ENCODE data around the gene TMEM11. TPM values are rescaled to one million over a fixed set of nuclear protein-coding genes. Genes with fewer than 3 reads are reported as not detected.
A peak's percentile ranks its signal among the peaks of the same experiment; 100 is the strongest.

Gene TMEM11
- 57.7 and 61.4 TPM in 2 replicates for polyA plus RNA-seq (2011; rRNA removed)
- 131 and 134 TPM in 2 replicates for polyA plus RNA-seq (2012; cell fraction: cytosol; rRNA removed)
- 108 and 123 TPM in 2 replicates for polyA plus RNA-seq (2012; cell fraction: nucleus; rRNA removed)
- polyA plus RNA-seq (2017; fragmentation: RNase III; extraction: RNeasy Plus Mini Kit Qiagen cat#74134 plus additional on column Dnase treatment) = 61.0 to 69.5 TPM (median 62.0 TPM) in 3 replicates
- polyA minus RNA-seq (2011; rRNA and poly(A)+ RNA removed) = 77.3 and 77.6 TPM in 2 replicates

DNA sequence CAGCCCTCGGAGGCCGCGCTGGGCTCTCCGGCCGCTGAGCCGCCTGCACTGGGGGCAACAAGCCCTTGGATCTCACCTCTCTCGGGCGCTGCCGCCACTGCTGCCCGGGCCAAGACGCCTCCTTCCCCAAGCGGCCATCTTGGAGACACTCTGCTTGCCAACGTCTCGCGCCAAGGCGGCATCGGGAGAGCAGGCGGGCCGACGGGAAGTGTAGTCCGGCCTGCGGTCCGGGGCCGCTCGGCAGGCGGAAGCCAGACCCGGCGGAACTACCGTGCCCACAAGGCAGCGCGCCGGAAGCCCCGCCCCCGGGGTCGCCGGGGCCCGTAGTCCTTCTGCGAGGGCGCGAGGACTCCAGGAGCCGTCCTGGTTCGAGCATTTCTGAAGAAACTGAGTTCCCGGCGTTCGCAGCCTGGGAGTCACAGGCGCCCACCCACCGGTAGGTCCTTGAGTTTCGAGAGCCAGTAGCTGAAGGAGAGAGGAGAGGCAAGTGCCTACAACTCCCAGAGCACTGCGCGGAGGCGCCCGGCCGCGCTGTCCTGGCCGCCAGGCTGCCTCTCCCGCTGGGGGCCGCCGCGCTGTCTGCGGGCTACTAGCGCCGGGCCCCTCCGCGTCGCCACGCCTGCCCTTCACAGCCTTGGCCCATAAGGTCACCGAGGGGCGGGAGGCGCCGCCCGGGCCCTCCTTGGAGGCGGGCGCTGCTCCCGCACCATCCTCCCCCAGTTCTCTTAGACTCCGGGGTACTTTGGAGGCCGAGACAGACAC is at the start of gene TMEM11:
TMEM11 (minus strand) TSS at position 147 of the 762 bp plus-strand sequence; CDS start at position 138, 9 bp downstream.
- POLR2A ChIA-PET = interaction anchor here (1.0 to 1.3 kb wide), 4 partner anchors 13 to 170 kb away, joined by 3 to 4 read pairs (median 3); partner anchors contain the start of gene NATD1
- CTCF ChIA-PET = interaction anchor here (0.7 to 1.7 kb wide), 7 partner anchors 15 to 85 kb away, joined by 3 to 6 read pairs (median 3); no protein-coding TSS in a partner anchor
- peak within 1 kb of the TSS; percentile 93 for H3K4me3 ChIP-seq
- WGBS (ENCODE audit: missing lambda C conversion rate) = 3% methylated on average over 44 of the region's 76 CpGs
- no peaks in the 10 kb centered on the region for H3K9me3 ChIP-seq
- peak; percentile 93 to 97 for ATAC-seq
- peak; percentile 94 to 96 for DNase-seq (ENCODE audit: low read depth in 1 of 2, low spot score in 1 of 2)
- H3K4me1 ChIP-seq = peaks cover 40% of the 10 kb centered on the region
- FAIRE-seq = no peak
- H3K4me2 ChIP-seq = peak within 1 kb of the TSS; percentile 100
- H3K27ac ChIP-seq = peak within 1 kb of the TSS; percentile 94 to 97
- TF ChIP-seq, protein P1, sequence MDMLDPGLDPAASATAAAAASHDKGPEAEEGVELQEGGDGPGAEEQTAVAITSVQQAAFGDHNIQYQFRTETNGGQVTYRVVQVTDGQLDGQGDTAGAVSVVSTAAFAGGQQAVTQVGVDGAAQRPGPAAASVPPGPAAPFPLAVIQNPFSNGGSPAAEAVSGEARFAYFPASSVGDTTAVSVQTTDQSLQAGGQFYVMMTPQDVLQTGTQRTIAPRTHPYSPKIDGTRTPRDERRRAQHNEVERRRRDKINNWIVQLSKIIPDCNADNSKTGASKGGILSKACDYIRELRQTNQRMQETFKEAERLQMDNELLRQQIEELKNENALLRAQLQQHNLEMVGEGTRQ (IDR thresholded peaks at IDR 0.05) = no peak
- TF ChIP-seq ZFP36 (IDR thresholded peaks at IDR 0.05; ENCODE audit: borderline replicate concordance, partially characterized antibody) (no peak), CEBPB (IDR thresholded peaks at IDR 0.05) (no peak), POLR2A (IDR thresholded peaks at IDR 0.05; ENCODE audit: low read length) (peak; percentile 79), ZSCAN20 (CRISPR knock-in tag; IDR thresholded peaks at IDR 0.05) (no peak), KDM1A (IDR thresholded peaks at IDR 0.05; ENCODE audit: low read depth) (no peak), PHF8 (IDR thresholded peaks at IDR 0.05; ENCODE audit: borderline replicate concordance, low read depth) (peak; percentile 44; the same call in 1 of the 2 replicates), HEYL (CRISPR knock-in tag; IDR thresholded peaks at IDR 0.05) (no peak), CHD2 (IDR thresholded peaks at IDR 0.05; ENCODE audit: low read length, partially characterized antibody) (peak; percentile 84), FOSL2 (IDR thresholded peaks at IDR 0.05) (no peak), FOSL2 (CRISPR knock-in tag; IDR thresholded peaks at IDR 0.05) (no peak), SREBF2 (IDR thresholded peaks at IDR 0.05) (no peak), RFX5 (IDR thresholded peaks at IDR 0.05) (no peak), RNF2 (IDR thresholded peaks at IDR 0.05; ENCODE audit: borderline replicate concordance, low read depth) (no peak), HOXA7 (CRISPR knock-in tag; IDR thresholded peaks at IDR 0.05) (no peak), JUN (IDR thresholded peaks at IDR 0.05) (peak in 1 of 2 experiments; percentile 88; a peak in 3 of 5 replicates), MYC (IDR thresholded peaks at IDR 0.05; ENCODE audit: borderline replicate concordance, low read length) (peak; percentile 33; the same call in 1 of the 2 replicates), ZC3H11A (IDR thresholded peaks at IDR 0.05) (no peak), FOSB (CRISPR knock-in tag; IDR thresholded peaks at IDR 0.05) (no peak), JUNB (IDR thresholded peaks at IDR 0.05) (no peak), HMGXB4 (CRISPR knock-in tag; IDR thresholded peaks at IDR 0.05; ENCODE audit: borderline replicate concordance) (no peak), REST (IDR thresholded peaks at IDR 0.05) (peak; percentile 87), CBX2 (IDR thresholded peaks at IDR 0.05; ENCODE audit: borderline replicate concordance, low read depth) (no peak), CHD4 (IDR thresholded peaks at IDR 0.05; ENCODE audit: borderline replicate concordance) (no peak)
- TF ChIP-seq, protein P2, sequence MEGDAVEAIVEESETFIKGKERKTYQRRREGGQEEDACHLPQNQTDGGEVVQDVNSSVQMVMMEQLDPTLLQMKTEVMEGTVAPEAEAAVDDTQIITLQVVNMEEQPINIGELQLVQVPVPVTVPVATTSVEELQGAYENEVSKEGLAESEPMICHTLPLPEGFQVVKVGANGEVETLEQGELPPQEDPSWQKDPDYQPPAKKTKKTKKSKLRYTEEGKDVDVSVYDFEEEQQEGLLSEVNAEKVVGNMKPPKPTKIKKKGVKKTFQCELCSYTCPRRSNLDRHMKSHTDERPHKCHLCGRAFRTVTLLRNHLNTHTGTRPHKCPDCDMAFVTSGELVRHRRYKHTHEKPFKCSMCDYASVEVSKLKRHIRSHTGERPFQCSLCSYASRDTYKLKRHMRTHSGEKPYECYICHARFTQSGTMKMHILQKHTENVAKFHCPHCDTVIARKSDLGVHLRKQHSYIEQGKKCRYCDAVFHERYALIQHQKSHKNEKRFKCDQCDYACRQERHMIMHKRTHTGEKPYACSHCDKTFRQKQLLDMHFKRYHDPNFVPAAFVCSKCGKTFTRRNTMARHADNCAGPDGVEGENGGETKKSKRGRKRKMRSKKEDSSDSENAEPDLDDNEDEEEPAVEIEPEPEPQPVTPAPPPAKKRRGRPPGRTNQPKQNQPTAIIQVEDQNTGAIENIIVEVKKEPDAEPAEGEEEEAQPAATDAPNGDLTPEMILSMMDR (IDR thresholded peaks at IDR 0.05) = 0 out of 3 replicates have a peak, but pooled peaks have one; percentile 13
- TF ChIP-seq, protein P3, sequence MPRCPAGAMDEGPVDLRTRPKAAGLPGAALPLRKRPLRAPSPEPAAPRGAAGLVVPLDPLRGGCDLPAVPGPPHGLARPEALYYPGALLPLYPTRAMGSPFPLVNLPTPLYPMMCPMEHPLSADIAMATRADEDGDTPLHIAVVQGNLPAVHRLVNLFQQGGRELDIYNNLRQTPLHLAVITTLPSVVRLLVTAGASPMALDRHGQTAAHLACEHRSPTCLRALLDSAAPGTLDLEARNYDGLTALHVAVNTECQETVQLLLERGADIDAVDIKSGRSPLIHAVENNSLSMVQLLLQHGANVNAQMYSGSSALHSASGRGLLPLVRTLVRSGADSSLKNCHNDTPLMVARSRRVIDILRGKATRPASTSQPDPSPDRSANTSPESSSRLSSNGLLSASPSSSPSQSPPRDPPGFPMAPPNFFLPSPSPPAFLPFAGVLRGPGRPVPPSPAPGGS (IDR thresholded peaks at IDR 0.05) = peak; percentile 78; the same call in 2 of the 3 replicates
- TF ChIP-seq, protein P4, sequence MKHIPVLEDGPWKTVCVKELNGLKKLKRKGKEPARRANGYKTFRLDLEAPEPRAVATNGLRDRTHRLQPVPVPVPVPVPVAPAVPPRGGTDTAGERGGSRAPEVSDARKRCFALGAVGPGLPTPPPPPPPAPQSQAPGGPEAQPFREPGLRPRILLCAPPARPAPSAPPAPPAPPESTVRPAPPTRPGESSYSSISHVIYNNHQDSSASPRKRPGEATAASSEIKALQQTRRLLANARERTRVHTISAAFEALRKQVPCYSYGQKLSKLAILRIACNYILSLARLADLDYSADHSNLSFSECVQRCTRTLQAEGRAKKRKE (CRISPR knock-in tag; IDR thresholded peaks at IDR 0.05; ENCODE audit: low read depth) = no peak
- TF ChIP-seq, protein P5, sequence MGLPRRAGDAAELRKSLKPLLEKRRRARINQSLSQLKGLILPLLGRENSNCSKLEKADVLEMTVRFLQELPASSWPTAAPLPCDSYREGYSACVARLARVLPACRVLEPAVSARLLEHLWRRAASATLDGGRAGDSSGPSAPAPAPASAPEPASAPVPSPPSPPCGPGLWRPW (IDR thresholded peaks at IDR 0.05) = no peak

Data from A549 (cell line).